ENCODE data around the gene C6orf163.

Gene C6orf163

GRCh38 chr6:87401832-87402231, 57.2 kb downstream of the C6orf163 start:
- in situ Hi-C loops (cut with MboI; ENCODE audit: low pct_unique_long_range_greater_than_20kb, low sequenced_read_pairs) = no loop called here
- DNase-seq = no peak

DNA sequence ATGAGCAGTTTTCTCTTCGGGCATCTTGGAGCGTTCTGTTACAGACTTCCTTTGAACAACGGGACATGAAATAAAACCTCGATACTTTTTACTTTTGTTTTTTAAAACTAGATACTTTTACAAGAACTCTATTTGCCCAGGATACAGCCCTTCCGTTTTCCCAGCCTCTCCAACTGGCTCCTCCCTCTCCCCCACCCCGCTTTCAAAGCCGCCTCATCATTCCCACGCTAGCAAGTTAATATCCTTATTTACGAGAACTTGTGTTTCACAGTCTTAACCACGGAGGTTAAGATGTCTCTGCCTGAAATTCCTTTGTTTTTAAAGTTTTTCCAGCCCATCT, 62.9 kb downstream of the C6orf163 start:
- in situ Hi-C loops (cut with MboI; ENCODE audit: low pct_unique_long_range_greater_than_20kb, low sequenced_read_pairs) = no loop called here
- peak; percentile 48 for DNase-seq

- in situ Hi-C loops (cut with MboI; ENCODE audit: low pct_unique_long_range_greater_than_20kb, low sequenced_read_pairs) = no loop called here
- DNase-seq = peak; percentile 88
Measured at GRCh38 chr6:87407901-87408720, 63.5 kb downstream of the C6orf163 start, which contains the start of gene CFAP206. TSS of gene CFAP206 (plus strand) at chr6:87407972. CDS start at chr6:87409840, 1,868 bp downstream.

GRCh38 chr6:87408721-87409155, 64.1 kb downstream of the C6orf163 start:
- in situ Hi-C loops (cut with MboI; ENCODE audit: low pct_unique_long_range_greater_than_20kb, low sequenced_read_pairs) = no loop called here
- DNase-seq = no peak
